CD4-positive, CD25-positive, alpha-beta regulatory T cell (primary cell): ENCODE results near the gene KCMF1. TPM values are rescaled to one million over a fixed set of nuclear protein-coding genes. Genes with fewer than 3 reads are reported as not detected.

Experiments
- ATAC-seq, 2 donors: fragments of 150-1000 bp; cut with Tn5 transposase; one replicate each; pipeline ENCODE4 v1.10.0; 2021; ENCODE audit warnings: low read depth in 2 of 2, moderate number of reproducible peaks in 2 of 2, moderate library complexity in 1 of 2
- DNase-seq, 3 donors: peaks; one replicate each; pipeline versions ENCODE4 v3.0.0 to v3.0.0-alpha.2; 2012 to 2022; ENCODE audit warnings: mixed read lengths in 1 of 3
- H3K27ac ChIP-seq: one replicate; pipeline ENCODE4 v1.7.0; 2013; ENCODE audit warnings: mild to moderate bottlenecking, low read length; ENCODE audit not compliant: insufficient read depth, poor library complexity, severe bottlenecking
- H3K27me3 ChIP-seq: one replicate; pipeline ENCODE4 v1.7.0; 2013; ENCODE audit warnings: low read length; ENCODE audit not compliant: control insufficient read depth, insufficient read depth
- H3K36me3 ChIP-seq: one replicate; pipeline ENCODE4 v1.7.0; 2013; ENCODE audit warnings: mild to moderate bottlenecking, low read length, moderate library complexity; ENCODE audit not compliant: control insufficient read depth, insufficient read depth
- H3K4me1 ChIP-seq: 2 replicates; pipeline ENCODE4 v1.7.0; 2013; ENCODE audit warnings: mild to moderate bottlenecking, low read length; ENCODE audit not compliant: insufficient read depth, control insufficient read depth, poor library complexity, severe bottlenecking
- H3K4me3 ChIP-seq: one replicate; pipeline ENCODE4 v1.7.0; 2013; ENCODE audit warnings: low read depth, mild to moderate bottlenecking, low read length, moderate library complexity
- H3K9me3 ChIP-seq, 2 experiments: 1 replicate in 1 of 2; 2 replicates in 1 of 2; pipeline ENCODE4 v1.7.0; 2013; ENCODE audit warnings: low read length in 2 of 2, mild to moderate bottlenecking in 1 of 2, moderate library complexity in 1 of 2; ENCODE audit not compliant: control insufficient read depth in 2 of 2
- H3K27ac Mint-ChIP-seq, 3 donors: one replicate each; pipeline ENCODE4 v1.8.0; 2020 to 2022; ENCODE audit warnings: mild to moderate bottlenecking in 3 of 3, mixed read lengths in 3 of 3, moderate library complexity in 2 of 3
- H3K27me3 Mint-ChIP-seq: one replicate; pipeline ENCODE4 v1.8.0; 2022; ENCODE audit warnings: mild to moderate bottlenecking, mixed read lengths
- H3K36me3 Mint-ChIP-seq: one replicate; pipeline ENCODE4 v1.8.0; 2020; ENCODE audit warnings: mixed read lengths
- H3K4me1 Mint-ChIP-seq, 4 donors: one replicate each; pipeline ENCODE4 v1.8.0; 2020 to 2022; ENCODE audit warnings: mixed read lengths in 4 of 4, mild to moderate bottlenecking in 1 of 4
- H3K4me3 Mint-ChIP-seq, 4 donors: one replicate each; pipeline ENCODE4 v1.8.0; 2020 to 2022; ENCODE audit warnings: mild to moderate bottlenecking in 4 of 4, mixed read lengths in 4 of 4, moderate library complexity in 3 of 4
- H3K9me3 Mint-ChIP-seq, 7 donors: one replicate each; pipeline ENCODE4 v1.8.0; 2020 to 2022; ENCODE audit warnings: mixed read lengths in 7 of 7, mild to moderate bottlenecking in 3 of 7, moderate library complexity in 2 of 7
- polyA plus RNA-seq, 4 donors: library from polyadenylated mRNA; unstranded; fragments of 300-500 nt; fragmentation: Illumina TruSeq; gene quantifications; one replicate each; pipeline ENCODE4 v1.2.3, GENCODE V29; 2021
- total RNA-seq: library from RNA; stranded (reverse); gene quantifications from one replicate; pipeline ENCODE4 v1.2.3, GENCODE V29; 2022

KCMF1 gene
- total and polyA plus RNA-seq, 5 donors from 2014 or later = 21.3 to 80.0 (median 33.1) TPM

- H3K27me3 ChIP-seq = peaks cover 19% of the 10 kb centered on the region
- no peaks in the 10 kb centered on the region for H3K4me1 ChIP-seq
- H3K36me3 ChIP-seq = no peaks in the 10 kb centered on the region
- no peak for ATAC-seq
- DNase-seq = no peak
- no peak overlapping the region for H3K4me3 ChIP-seq
- Mint-ChIP-seq H3K4me3 (no peak overlapping the region), H3K27ac (no peak overlapping the region), H3K27me3 (peaks cover 39% of the 10 kb centered on the region), H3K36me3 (no peaks in the 10 kb centered on the region), H3K9me3 (peaks cover 0 to 12% (median 6%) of the 10 kb centered on the region in 7 donors), H3K4me1 (no peaks in the 10 kb centered on the region)
- peaks cover 11 to 14% of the 10 kb centered on the region in 2 experiments for H3K9me3 ChIP-seq
- H3K27ac ChIP-seq = no peak overlapping the region
Observed at GRCh38 chr2:85077859-85078419, 107.0 kb downstream of the KCMF1 start.

DNA sequence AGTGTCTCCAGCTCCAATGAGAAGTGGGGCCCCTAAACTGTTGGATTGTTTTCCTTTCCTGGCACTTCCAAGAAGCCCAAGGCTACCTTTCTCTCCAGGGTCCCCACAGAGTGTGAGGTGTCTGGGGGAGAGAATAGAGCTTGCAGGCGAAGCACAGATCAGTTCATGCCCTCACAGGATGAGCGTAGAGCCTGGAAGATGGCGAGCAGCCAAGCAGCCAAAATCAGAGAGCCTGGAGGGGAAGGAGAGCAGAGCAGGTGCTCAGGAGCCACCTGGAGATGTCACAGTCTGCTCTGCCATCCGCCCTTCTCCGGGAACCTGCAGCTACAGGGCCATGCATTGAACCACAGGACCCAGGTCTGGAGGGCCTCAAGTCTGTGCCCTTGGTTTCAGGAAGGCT, 107.6 kb downstream of the KCMF1 start:
- no peaks in the 10 kb centered on the region for H3K36me3 Mint-ChIP-seq
- H3K4me3 ChIP-seq = no peak overlapping the region
- H3K27me3 Mint-ChIP-seq = peaks cover 33% of the 10 kb centered on the region
- no peak overlapping the region for H3K4me3 Mint-ChIP-seq
- no peak for DNase-seq
- no peaks in the 10 kb centered on the region for H3K4me1 ChIP-seq
- no peak for ATAC-seq
- no peaks in the 10 kb centered on the region for H3K36me3 ChIP-seq
- peaks cover 11 to 14% of the 10 kb centered on the region in 2 experiments for H3K9me3 ChIP-seq
- H3K27ac Mint-ChIP-seq = no peak overlapping the region
- no peak overlapping the region for H3K27ac ChIP-seq
- peaks cover 0 to 16% (median 9%) of the 10 kb centered on the region in 7 donors for H3K9me3 Mint-ChIP-seq
- no peaks in the 10 kb centered on the region for H3K4me1 Mint-ChIP-seq
- H3K27me3 ChIP-seq = peaks cover 15% of the 10 kb centered on the region

DNA sequence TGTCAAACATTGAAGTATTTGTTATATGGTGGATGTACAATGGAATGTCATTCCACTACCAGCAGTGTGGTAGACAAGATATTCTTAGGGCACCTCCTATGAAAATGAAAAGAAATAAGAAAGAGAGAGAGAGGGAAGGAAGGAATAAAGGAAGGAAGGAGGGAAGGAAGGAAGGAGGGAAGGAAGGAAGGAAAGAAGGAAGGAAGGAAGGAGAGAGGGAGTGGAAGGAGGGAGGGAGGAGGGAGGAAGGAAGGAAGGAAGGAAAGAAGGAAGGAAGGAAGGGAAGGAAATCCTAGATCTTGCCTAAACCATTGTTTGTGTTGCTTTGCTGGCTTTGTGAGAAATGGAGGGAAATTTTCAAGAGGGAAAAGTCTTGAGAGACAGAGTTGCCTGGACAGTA, 112.1 kb downstream of the KCMF1 start:
- Histone ChIP-seq H3K4me1 (no peaks in the 10 kb centered on the region), H3K4me3 (no peak overlapping the region), H3K36me3 (no peaks in the 10 kb centered on the region), H3K9me3 (peaks cover 11 to 14% of the 10 kb centered on the region in 2 experiments), H3K27me3 (peaks cover 5% of the 10 kb centered on the region), H3K27ac (no peak overlapping the region)
- Mint-ChIP-seq H3K9me3 (peaks cover 0 to 16% (median 10%) of the 10 kb centered on the region in 7 donors), H3K36me3 (no peaks in the 10 kb centered on the region), H3K27me3 (peaks cover 7% of the 10 kb centered on the region), H3K4me1 (no peaks in the 10 kb centered on the region), H3K27ac (no peak overlapping the region), H3K4me3 (no peak overlapping the region)
- no peak for ATAC-seq
- DNase-seq = no peak

- Mint-ChIP-seq H3K4me1 (no peaks in the 10 kb centered on the region), H3K9me3 (peaks cover 0 to 16% (median 7%) of the 10 kb centered on the region in 7 donors), H3K4me3 (no peak overlapping the region), H3K36me3 (no peaks in the 10 kb centered on the region), H3K27me3 (peaks cover 12% of the 10 kb centered on the region), H3K27ac (no peak overlapping the region)
- DNase-seq (no peak), ATAC-seq (no peak)
- no peaks in the 10 kb centered on the region for H3K4me1 ChIP-seq
- H3K9me3 ChIP-seq = peaks cover 11 to 14% of the 10 kb centered on the region in 2 experiments
- no peak overlapping the region for H3K4me3 ChIP-seq
- H3K27me3 ChIP-seq = peaks cover 9% of the 10 kb centered on the region
- H3K36me3 ChIP-seq = no peaks in the 10 kb centered on the region
- H3K27ac ChIP-seq = no peak overlapping the region
Observed at GRCh38 chr2:85085563-85085962, 114.6 kb downstream of the KCMF1 start.

DNA sequence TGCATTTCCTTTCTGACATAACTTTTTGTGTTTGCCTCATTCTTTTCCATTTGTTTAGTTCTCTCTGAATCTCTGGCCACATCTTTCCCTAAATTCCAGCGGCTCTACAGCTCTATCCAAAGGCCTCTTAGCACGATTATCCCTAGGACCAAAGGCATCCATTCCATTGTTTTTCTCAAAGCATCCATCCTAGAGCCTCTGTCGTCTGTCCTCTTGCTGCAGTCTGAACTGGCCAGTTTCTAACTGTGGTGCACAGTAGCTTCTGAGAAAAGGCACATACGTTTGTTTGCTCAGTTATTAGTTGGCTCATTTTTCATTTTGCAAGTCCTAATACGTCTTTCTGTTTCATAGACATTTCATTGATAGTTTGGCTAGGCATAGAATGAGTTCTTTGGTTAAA, 116.6 kb downstream of the KCMF1 start:
- Histone ChIP-seq H3K4me3 (no peak overlapping the region), H3K4me1 (no peaks in the 10 kb centered on the region), H3K27ac (no peak overlapping the region), H3K9me3 (peaks cover 0 to 3% of the 10 kb centered on the region in 2 experiments), H3K27me3 (peaks cover 4% of the 10 kb centered on the region), H3K36me3 (no peaks in the 10 kb centered on the region)
- Mint-ChIP-seq H3K4me3 (no peak overlapping the region), H3K9me3 (peaks cover 0 to 9% (median 4%) of the 10 kb centered on the region in 7 donors), H3K27ac (no peak overlapping the region), H3K36me3 (no peaks in the 10 kb centered on the region), H3K4me1 (no peaks in the 10 kb centered on the region), H3K27me3 (peaks cover 6% of the 10 kb centered on the region)
- ATAC-seq = no peak
- no peak for DNase-seq

DNA sequence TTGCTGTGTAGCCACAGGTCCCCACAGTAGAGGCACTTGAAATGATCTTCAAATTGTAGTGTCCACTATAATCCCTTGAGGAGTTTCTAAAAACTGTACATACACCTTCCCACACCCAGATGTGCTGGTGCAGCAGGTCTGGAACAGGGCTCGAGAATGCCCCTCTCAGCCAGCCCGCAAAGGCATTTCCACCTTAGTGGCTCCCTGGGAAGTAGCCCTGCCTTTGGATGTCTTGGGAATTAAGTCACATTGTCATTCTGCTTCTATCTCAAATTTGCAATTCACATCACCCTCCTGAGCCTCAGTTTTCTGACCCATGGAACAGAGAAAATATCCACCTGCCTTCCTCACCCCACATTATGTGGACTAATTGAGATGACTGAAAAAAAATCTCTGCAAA, 118.0 kb downstream of the KCMF1 start:
- Mint-ChIP-seq H3K9me3 (no peaks in the 10 kb centered on the region), H3K36me3 (no peaks in the 10 kb centered on the region), H3K4me1 (no peaks in the 10 kb centered on the region), H3K27me3 (peaks cover 11% of the 10 kb centered on the region), H3K4me3 (no peak overlapping the region), H3K27ac (peak overlapping the region in 1 of 3 donors; percentile 22)
- ATAC-seq (no peak), DNase-seq (no peak)
- Histone ChIP-seq H3K4me3 (no peak overlapping the region), H3K4me1 (no peaks in the 10 kb centered on the region), H3K9me3 (no peaks in the 10 kb centered on the region), H3K27me3 (peaks cover 4% of the 10 kb centered on the region), H3K27ac (no peak overlapping the region), H3K36me3 (no peaks in the 10 kb centered on the region)

- no peaks in the 10 kb centered on the region for H3K36me3 ChIP-seq
- Mint-ChIP-seq H3K4me1 (no peaks in the 10 kb centered on the region), H3K27ac (no peak overlapping the region), H3K9me3 (no peaks in the 10 kb centered on the region), H3K27me3 (peaks cover 11% of the 10 kb centered on the region), H3K36me3 (no peaks in the 10 kb centered on the region), H3K4me3 (no peak overlapping the region)
- peaks cover 4% of the 10 kb centered on the region for H3K27me3 ChIP-seq
- no peaks in the 10 kb centered on the region for H3K4me1 ChIP-seq
- ATAC-seq = no peak
- no peak overlapping the region for H3K4me3 ChIP-seq
- no peak overlapping the region for H3K27ac ChIP-seq
- H3K9me3 ChIP-seq = no peaks in the 10 kb centered on the region
- DNase-seq = no peak
Observed at GRCh38 chr2:85089585-85089984, 118.6 kb downstream of the KCMF1 start.

- no peaks in the 10 kb centered on the region for H3K36me3 Mint-ChIP-seq
- Histone ChIP-seq H3K4me1 (no peaks in the 10 kb centered on the region), H3K27ac (no peak overlapping the region), H3K36me3 (no peaks in the 10 kb centered on the region), H3K4me3 (no peak overlapping the region), H3K27me3 (peaks cover 4% of the 10 kb centered on the region), H3K9me3 (no peaks in the 10 kb centered on the region)
- no peak for DNase-seq
- no peaks in the 10 kb centered on the region for H3K4me1 Mint-ChIP-seq
- H3K27me3 Mint-ChIP-seq = peaks cover 11% of the 10 kb centered on the region
- ATAC-seq = no peak
- H3K9me3 Mint-ChIP-seq = peaks cover 0 to 3% (median 0%) of the 10 kb centered on the region in 7 donors
- no peak overlapping the region for H3K4me3 Mint-ChIP-seq
- no peak overlapping the region for H3K27ac Mint-ChIP-seq
Observed at GRCh38 chr2:85091838-85092237, 120.9 kb downstream of the KCMF1 start.
